Ascending aorta (tissue), 2 donors: ENCODE measurements around the gene NKAIN1. TPM values are rescaled to one million over a fixed set of nuclear protein-coding genes. Genes with fewer than 3 reads are reported as not detected.

ENCODE experiments used
- DNase-seq, 2 donors: peaks; one replicate each; pipeline ENCODE4 v3.0.0-alpha.2; 2019; ENCODE audit warnings: low spot score in 2 of 2
- H3K27ac ChIP-seq, 2 donors: fragments of 200-600 bp; sonication (generic); one replicate each; pipeline ENCODE4 v1.5.1; 2016 to 2017; ENCODE audit warnings: mild to moderate bottlenecking in 1 of 2
- H3K27me3 ChIP-seq: fragments of 200-600 bp; sonication (generic); one replicate; pipeline ENCODE4 v1.5.1; 2017
- H3K36me3 ChIP-seq, 2 donors: fragments of 200-600 bp; sonication (generic); one replicate each; pipeline ENCODE4 v1.5.1; 2016
- H3K4me1 ChIP-seq, 2 donors: fragments of 200-600 bp; sonication (generic); one replicate each; pipeline ENCODE4 v1.5.1; 2016 to 2017; ENCODE audit warnings: mild to moderate bottlenecking in 1 of 2
- H3K4me3 ChIP-seq, 2 donors: fragments of 200-600 bp; sonication (generic); one replicate each; pipeline ENCODE4 v1.5.1; 2016 to 2017; ENCODE audit warnings: mild to moderate bottlenecking in 1 of 2
- H3K9me3 ChIP-seq, 2 donors: fragments of 200-600 bp; sonication (generic); one replicate each; pipeline ENCODE4 v1.5.1; 2016
- intact Hi-C: fragments of 100-400 bp; cut with DNase I; formaldehyde crosslinking; loops from one replicate; pipeline ENCODE4 v1.15.1; 2023
- total RNA-seq: library from RNA; depleted of rRNA; stranded (reverse); fragments of >200 nt; gene quantifications from one replicate; pipeline ENCODE4 v1.1.0, GENCODE V29; 2016
- TF ChIP-seq, protein P1 (sequence below), 3 experiments: fragments of 200-600 bp in 2 of 3; fragments of 450-650 bp in 1 of 3; sonication (generic) in 2 of 3; IDR thresholded peaks; one replicate each; pipeline ENCODE4 v1.5.1; 2016 to 2019; ENCODE audit warnings: antibody characterized with exemption in 3 of 3, mild to moderate bottlenecking in 1 of 3, moderate library complexity in 1 of 3

Gene NKAIN1
- total RNA-seq, 1 donor from 2014 or later = not detected

DNA sequence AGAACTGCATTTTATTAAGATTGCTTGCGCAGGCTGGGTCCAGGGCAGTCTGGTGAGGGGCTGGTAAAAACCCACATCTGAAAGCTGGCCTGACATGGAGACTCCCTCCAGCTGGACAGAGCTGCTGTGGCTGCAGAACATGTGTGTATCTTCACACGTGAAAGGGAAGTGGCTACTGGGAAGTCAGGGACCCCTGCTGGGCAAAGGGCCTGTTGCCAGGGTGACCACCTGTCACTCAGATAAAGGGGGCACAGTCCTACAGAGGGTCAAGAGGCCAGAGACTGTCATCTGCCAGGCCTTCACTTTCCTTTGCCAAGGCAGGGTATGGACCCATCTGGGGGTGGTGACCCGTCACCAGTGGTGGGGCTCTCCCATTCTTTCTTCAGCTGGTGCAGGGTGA lies 17.5 kb downstream of the NKAIN1 start:
- Histone ChIP-seq H3K36me3 (no peaks in the 10 kb centered on the region), H3K27ac (no peak overlapping the region), H3K27me3 (no peaks in the 10 kb centered on the region), H3K4me1 (no peaks in the 10 kb centered on the region), H3K9me3 (no peaks in the 10 kb centered on the region), H3K4me3 (no peak overlapping the region)
- intact Hi-C loops = no loop called here
- TF ChIP-seq, protein P1, sequence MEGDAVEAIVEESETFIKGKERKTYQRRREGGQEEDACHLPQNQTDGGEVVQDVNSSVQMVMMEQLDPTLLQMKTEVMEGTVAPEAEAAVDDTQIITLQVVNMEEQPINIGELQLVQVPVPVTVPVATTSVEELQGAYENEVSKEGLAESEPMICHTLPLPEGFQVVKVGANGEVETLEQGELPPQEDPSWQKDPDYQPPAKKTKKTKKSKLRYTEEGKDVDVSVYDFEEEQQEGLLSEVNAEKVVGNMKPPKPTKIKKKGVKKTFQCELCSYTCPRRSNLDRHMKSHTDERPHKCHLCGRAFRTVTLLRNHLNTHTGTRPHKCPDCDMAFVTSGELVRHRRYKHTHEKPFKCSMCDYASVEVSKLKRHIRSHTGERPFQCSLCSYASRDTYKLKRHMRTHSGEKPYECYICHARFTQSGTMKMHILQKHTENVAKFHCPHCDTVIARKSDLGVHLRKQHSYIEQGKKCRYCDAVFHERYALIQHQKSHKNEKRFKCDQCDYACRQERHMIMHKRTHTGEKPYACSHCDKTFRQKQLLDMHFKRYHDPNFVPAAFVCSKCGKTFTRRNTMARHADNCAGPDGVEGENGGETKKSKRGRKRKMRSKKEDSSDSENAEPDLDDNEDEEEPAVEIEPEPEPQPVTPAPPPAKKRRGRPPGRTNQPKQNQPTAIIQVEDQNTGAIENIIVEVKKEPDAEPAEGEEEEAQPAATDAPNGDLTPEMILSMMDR (IDR thresholded peaks at IDR 0.05) = no peak
- DNase-seq = no peak

DNA sequence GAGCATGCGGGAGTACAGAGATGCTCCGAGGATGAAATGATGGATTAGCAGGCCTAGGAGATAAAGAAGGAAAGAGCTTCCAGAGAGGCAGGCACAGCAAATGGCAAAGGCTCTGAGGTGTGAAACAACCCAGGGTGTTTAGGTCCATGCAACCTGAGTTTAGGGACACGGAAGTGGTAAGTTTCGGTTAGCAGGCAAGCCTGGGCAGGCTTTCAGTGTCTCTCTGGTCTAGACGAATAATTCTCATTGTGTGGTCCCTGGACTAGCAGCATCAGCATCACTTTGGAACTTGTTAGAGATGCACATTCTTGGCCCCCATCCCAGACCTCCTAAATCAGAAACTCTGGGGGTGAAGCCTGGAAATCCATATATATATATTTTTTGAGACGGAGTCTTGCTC lies 18.6 kb downstream of the NKAIN1 start:
- Histone ChIP-seq H3K27me3 (no peaks in the 10 kb centered on the region), H3K36me3 (no peaks in the 10 kb centered on the region), H3K9me3 (no peaks in the 10 kb centered on the region), H3K27ac (no peak overlapping the region), H3K4me3 (no peak overlapping the region), H3K4me1 (no peaks in the 10 kb centered on the region)
- no peak for DNase-seq
- intact Hi-C loops = no loop called here
- TF ChIP-seq, protein P1 (IDR thresholded peaks at IDR 0.05) = no peak

DNA sequence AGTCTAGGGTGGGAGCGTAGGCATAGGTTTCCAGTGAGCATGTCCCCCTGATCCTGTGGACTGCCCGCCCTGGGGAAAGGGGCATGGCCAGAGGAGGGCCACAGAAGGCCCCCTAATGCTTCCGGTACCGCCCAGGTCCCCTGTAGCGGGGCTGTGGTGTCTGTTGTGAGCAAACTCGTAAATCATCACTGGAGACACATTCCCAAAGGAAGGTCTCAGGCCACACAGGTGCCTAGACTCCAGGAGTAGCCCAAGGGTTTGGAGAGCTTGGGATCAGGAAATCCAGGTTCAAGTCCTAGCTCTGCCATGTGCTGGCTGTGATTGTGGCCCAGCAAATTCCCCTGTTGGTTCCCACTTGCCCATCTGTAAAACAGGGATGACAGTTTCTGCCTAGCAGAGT lies 20.2 kb downstream of the NKAIN1 start:
- intact Hi-C loops = no loop called here
- Histone ChIP-seq H3K36me3 (no peaks in the 10 kb centered on the region), H3K4me3 (no peak overlapping the region), H3K27me3 (no peaks in the 10 kb centered on the region), H3K27ac (no peak overlapping the region), H3K9me3 (no peaks in the 10 kb centered on the region), H3K4me1 (no peaks in the 10 kb centered on the region)
- no peak for DNase-seq
- TF ChIP-seq, protein P1 (IDR thresholded peaks at IDR 0.05) = no peak

DNA sequence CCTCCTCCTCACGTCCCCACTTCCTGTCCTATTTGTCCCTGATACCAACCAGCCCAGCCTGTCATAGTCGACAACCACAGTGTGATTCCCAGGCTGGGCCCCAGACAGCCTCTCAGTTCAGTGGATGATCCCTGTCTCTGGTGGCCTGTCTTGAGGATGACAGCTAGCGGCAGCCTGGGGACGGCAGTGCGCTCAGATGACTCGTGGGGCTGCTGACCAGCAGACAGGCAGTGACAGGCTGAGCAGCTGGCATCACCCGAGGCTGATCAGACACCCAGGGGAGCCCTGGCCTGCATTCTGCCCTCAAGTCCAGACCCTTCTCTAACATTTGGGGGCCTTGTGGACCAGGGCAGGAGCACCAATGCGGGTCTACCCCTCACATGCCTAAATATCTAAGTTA lies 21.0 kb downstream of the NKAIN1 start:
- Histone ChIP-seq H3K4me1 (no peaks in the 10 kb centered on the region), H3K36me3 (no peaks in the 10 kb centered on the region), H3K9me3 (no peaks in the 10 kb centered on the region), H3K4me3 (no peak overlapping the region), H3K27ac (no peak overlapping the region), H3K27me3 (no peaks in the 10 kb centered on the region)
- intact Hi-C loops = no loop called here
- DNase-seq = no peak
- TF ChIP-seq, protein P1 (IDR thresholded peaks at IDR 0.05) = no peak

DNA sequence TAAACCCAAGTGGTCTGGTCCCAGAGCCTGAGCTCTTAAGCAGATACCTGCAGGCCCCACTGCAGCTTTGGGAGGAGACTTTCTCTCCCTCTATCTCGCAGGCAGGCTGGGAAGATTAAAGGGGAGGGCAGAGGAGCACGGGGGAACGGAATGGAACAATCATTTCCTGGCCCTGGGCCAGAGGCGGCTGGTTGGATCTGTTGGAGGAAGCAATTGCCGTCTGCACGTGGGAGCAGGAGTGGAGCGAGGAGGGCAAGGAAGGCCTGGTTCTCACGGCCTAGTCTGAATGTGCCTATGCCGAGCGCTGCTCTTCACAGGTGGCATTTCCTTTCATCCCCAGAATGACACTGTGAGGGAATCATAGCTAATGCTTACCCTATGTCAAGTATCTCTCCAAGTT lies 23.7 kb downstream of the NKAIN1 start:
- Histone ChIP-seq H3K4me3 (no peak overlapping the region), H3K27ac (no peak overlapping the region), H3K4me1 (no peaks in the 10 kb centered on the region), H3K36me3 (no peaks in the 10 kb centered on the region), H3K27me3 (no peaks in the 10 kb centered on the region), H3K9me3 (no peaks in the 10 kb centered on the region)
- DNase-seq = no peak
- TF ChIP-seq, protein P1 (IDR thresholded peaks at IDR 0.05) = no peak
- intact Hi-C loops = no loop called here

DNA sequence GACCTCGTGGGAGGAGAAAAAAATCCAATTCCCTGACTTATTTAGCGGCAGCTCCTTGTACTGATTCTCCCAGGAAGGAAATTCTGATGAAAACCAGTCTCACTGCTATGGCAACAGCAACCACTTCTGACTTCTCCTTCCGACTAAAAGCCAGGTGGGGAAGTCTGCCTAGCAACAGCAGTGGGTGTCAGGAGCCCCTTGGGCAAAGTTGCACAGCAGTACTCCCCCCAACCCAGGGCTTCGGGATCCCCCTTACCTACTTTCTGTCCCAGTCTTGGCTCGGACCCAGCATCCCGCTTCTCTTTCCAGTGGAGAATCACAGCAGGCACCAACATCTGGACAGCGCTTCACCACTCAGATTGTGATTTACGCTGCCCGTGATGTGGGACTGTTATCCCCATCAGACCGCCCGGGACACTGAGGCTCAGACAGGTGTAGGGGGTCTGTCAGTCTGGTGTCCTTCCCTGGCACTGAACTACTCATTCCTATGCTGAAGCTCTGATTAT lies 24.6 kb downstream of the NKAIN1 start:
- Histone ChIP-seq H3K27ac (no peak overlapping the region), H3K4me3 (no peak overlapping the region), H3K27me3 (no peaks in the 10 kb centered on the region), H3K9me3 (no peaks in the 10 kb centered on the region), H3K4me1 (no peaks in the 10 kb centered on the region), H3K36me3 (no peaks in the 10 kb centered on the region)
- TF ChIP-seq, protein P1 (IDR thresholded peaks at IDR 0.05) = no peak
- DNase-seq = no peak
- intact Hi-C loops = no loop called here
